Stimulated activated CD8-positive, alpha-beta memory T cell treated with anti-CD3 and anti-CD28 coated beads, Interleukin-7, amount 100 ng/mL, for 24 hours (primary cell): ENCODE results near the gene DEDD2.

Experiments
- DNase-seq: peaks from one replicate; pipeline ENCODE4 v3.0.0-alpha.2; 2020; ENCODE audit warnings: low read depth

Gene DEDD2

GRCh38 chr19:42228641-42229040 lies 11.2 kb upstream of the DEDD2 start:
- DNase-seq = no peak

GRCh38 chr19:42226886-42227285 lies 9.4 kb upstream of the DEDD2 start:
- DNase-seq = no peak

- no peak for DNase-seq
These were observed 8.3 kb upstream of the DEDD2 start for GRCh38 chr19:42225718-42226292.

- no peak for DNase-seq
These were observed 7.7 kb upstream of the DEDD2 start for GRCh38 chr19:42224940-42225717.

DNA sequence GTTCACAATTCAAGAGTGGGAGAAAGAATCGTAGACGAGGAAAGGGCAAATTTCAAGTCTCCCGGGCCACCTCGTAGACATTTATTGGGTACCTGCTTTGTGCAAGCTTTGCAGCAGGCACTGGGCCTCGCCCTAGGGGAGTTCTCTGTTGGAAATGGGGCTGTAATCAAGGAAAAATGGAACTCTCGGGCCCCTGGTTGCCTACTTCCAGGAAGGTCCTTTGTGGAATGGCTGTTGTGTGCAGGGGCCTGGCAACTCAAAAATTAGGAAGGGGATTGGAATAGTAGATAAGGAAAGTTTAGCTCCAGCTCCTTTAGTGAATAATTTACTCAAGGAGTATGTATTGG lies 3.2 kb upstream of the DEDD2 start:
- DNase-seq = no peak

GRCh38 chr19:42219812-42220750 lies 2.6 kb upstream of the DEDD2 start, which contains the start of gene ZNF526:
TSS of gene ZNF526 (plus strand) at chr19:42220312. CDS start at chr19:42224404, 4,092 bp downstream.
- DNase-seq = peak; percentile 87

DNA sequence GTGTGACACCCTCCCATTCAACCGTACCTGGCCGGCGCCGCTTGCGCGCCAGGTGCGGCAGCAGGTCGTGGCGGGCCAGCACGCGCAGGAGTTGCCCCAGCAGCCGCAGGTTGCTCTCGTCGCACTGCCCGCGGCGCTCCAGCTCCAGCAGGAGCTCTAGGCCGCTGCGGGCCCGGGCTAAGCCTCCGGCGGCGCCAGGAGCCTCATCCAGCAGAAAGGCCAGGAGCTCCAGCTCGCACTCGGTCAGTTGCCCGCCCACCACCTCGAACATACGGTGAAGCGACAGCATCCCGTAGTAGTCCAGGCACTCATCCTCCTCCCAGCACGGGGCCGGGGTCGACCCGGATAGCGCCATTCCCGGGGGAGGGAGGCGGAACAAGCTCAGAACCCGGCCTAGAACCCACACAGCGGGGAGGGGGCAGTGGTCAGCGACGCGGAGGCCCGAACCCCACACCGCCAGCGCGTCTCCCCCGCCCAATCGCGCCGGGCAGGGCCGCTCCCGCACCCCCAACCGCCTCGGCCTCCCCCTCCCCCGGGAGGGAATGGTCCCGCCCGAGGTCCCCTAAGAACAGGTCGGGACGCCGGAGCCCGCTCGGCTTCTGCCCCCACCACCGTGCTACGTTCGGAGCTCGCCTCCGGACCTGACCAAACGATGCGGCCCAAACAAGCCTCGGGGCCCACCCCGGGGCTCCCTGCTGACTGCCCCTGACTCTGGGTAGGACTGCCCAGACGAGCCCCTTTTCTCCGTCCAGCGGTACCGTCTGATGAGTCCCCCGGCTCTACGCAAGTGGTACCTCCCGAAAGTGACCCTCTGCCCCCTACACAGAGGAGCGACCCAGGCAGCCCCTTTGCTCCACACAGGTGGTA lies 591 bp downstream of the DEDD2 start:
- DNase-seq = no peak

DNA sequence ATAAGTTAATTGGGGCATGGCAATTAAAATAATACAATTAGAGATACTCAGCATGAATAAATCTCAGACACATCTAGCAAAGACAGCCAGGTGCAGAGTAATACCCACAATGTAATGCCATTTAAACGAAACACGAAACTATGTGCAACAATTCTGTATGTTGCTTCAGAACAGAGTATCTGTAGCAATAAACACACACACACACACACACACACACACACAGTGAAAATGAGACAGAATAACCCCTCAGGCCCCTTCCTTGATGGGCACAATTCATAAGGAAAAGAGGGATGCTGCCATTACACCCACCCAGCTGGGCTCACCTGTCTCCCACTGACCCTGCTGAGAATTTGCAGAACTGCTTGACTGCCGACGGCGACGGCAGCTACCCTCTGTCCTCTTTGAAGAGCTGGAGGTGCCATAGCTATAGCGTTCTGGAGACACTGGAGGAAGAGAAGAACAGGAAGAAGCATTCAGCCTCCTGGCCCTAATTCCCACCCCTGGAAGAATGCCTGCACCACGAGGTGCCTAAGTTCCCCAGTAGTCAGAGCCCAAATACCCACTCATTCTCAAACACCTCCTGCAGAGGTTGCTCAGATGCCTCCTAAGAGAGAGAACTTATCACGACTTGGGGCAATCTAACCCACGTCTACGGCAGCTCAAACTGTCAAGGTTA lies 2.5 kb downstream of the DEDD2 start:
- no peak for DNase-seq

GRCh38 chr19:42212886-42213285 lies 4.6 kb downstream of the DEDD2 start:
- no peak for DNase-seq

DNA sequence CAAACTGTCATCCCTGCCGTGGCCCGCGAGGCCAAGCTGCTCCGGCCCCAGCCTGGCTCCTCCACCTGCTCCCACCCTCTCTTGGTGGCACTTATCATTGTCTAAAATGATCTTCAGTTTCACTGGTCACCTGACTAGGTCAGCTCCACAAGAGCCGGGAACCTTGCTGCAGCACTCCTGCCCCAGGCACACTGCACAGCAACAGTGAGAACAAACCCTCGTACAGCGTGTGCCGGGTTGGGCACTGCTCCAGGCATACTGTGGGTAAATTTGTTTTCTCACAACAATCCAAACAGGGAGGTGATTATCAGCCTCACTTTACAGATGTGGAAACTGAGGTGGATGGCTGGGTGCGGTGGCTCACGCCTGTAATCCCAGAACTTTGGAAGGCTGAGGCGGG lies 8.9 kb downstream of the DEDD2 start:
- DNase-seq = no peak

GRCh38 chr19:42207767-42208271 lies 9.7 kb downstream of the DEDD2 start:
- no peak for DNase-seq

GRCh38 chr19:42206871-42207755 lies 10.4 kb downstream of the DEDD2 start:
- no peak for DNase-seq

GRCh38 chr19:42204664-42205063 lies 12.8 kb downstream of the DEDD2 start:
- no peak for DNase-seq

DNA sequence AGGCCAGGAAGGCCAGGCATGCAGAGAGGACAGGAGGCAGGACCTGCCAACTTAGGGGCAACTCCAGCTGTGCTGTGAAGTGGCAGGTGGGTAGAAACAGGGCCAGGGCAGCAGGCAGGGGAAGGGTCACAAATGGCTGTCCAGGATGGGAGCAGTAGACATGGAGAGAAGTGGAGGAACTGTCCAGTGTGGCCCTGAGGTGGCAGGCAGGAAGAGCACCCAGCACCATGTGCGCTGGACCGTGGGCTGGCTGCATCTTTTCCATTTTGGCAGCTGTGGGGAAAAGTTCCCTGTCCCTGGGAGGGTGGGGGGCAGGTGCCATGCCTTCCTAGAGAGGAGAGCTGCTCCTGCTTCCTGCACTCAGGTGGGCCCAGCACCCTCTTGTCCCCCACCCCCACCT lies 13.8 kb downstream of the DEDD2 start:
- DNase-seq = no peak

DNA sequence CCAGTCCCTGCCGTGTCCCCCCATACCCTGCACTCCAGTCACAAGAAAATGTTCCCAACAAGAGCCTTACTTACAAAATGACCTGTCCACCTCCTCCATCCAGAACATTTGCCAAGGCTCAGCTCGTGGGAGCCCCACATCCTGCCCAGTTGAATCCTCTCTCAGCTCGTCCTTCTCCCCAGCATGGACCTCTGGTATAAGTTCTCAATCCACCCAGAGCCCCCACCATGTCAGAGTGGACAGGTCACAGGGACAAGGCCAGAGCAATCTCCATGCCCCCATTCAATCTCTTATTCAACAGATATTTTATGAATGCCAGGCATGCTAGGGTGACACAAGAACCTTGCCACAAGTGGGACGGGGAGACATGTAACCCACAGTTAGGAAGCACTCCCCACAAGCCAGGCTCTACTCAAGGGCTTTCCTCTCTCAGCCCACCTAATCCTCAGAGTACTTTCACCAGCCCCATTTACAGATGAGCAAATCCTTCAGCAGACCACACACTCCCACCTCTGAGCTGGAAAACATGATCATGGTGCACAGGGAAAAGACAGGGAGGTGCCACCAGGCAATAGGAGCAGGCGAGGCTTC lies 15.1 kb downstream of the DEDD2 start:
- no peak for DNase-seq

DNA sequence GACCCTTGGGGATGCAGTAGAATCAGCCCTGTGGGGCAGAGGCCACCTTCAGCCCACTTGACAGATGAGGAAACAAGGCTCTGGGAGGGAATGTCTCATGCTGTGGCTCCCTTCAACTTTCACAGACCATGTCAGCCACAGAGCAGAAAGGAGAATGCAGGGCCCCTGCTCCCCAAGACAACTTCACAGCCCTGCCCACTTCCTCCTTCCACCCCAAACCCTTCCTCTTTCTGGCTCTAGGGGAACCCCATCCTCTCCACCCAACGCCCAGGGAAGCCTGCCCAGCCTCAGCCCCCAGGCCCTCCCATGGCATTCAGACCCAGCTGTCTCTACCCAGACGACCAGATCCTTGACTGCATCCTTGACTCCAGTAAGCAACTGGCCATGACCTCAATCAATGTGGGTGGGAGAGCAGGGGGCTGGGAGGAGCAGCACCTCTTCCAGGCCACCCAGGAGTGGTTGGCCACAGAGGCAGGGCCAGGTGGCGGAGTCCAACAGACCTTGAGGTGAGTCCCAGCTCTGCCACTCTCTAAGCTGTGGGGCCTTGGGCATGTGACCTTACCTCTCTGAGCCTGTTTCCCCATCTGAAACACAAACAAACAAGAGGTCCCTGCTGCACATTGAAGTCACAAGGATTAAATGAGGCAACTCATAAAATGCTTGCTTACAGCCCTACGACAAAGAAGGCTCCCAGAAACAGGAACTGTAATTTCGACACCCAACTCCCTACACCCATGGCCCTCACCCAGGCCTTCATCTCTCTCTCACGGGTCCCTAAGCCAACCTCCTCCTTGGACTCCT lies 15.8 kb downstream of the DEDD2 start:
- no peak for DNase-seq

DNA sequence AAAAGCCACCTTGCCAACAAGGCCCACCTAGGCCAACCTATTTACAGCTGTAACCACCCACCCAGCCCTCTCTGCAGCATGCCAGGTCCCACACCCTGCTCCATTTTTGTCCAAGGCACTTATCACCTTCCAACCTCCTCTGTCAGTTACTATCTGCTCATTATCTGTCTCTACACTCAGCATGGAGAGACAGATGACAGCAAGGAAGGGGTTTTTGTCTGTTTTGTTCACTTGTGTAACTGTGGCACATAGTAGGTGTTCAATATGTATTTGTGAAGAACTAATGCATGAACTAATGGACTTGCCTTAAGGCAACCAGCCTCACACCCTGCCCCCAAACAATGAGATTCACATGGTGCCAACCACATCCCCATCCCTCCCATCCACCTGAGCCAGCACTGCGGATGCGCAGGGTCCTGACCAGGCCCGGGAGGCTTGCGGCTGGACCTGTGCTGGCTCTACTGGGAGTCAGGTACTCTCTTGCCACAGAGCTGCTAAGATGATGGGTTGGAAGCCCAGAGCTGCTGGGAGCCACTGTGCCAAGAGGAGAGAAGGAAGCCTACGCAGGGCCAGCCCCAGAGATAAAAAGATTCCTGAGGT lies 17.3 kb downstream of the DEDD2 start:
- DNase-seq = no peak

DNA sequence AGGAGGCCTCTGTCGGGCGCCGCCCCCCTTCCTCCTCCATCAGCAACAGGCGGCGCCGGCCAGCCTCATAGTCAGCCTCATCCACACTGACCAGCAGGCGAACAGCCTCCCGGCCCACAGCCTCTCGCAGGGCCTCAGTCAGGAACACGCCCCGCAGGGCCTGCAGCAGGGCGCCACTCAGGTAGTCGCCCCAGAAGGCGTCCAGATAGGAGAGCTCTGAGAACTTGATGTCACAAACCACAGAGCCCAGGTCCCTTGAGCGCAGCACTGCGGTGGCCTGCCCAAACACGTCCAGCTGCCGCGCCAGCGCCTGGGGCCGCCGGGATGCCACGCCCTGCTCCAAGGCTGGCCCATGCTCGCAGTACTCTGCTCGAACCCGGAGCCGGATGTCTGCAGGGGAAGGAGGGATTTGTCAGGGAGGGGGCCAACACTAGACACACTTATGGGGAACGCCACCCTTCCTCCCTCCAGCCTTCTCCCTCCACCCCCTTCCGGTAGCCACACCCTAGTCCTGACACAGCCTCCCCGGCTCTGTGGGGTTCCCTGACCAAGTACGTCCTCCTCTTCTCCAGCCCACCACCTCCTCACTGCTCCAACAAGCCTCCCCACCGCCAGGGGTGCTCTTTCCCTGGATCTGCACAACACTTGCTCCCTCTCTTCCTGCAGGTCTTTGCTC lies 17.9 kb downstream of the DEDD2 start:
- DNase-seq = no peak
